GM23338 (cell line): Measurements from ENCODE around the gene PARD6B. TPM values are rescaled to one million over a fixed set of nuclear protein-coding genes. Genes with fewer than 3 reads are reported as not detected.

Experiments
- ATAC-seq: fragments of 200-7000 bp; cut with Tn5 transposase; 3 replicates; pipeline ENCODE4 v1.9.1; 2020
- DNase-seq: peaks from one replicate; pipeline ENCODE4 v3.0.0-alpha.2; 2015; ENCODE audit warnings: low spot score
- H2AFZ ChIP-seq: fragments of 200-600 bp; sonication (generic); 2 replicates; pipeline ENCODE4 v1.8.0; 2016; ENCODE audit warnings: antibody characterized with exemption, mild to moderate bottlenecking, moderate library complexity
- H3F3A ChIP-seq: fragments of 200-600 bp; sonication (generic); replicated peaks from 2 replicates; pipeline ENCODE4 v1.8.0; 2017; ENCODE audit warnings: antibody characterized with exemption, mixed run types, low read depth
- H3K27ac ChIP-seq: fragments of 200-600 bp; sonication (generic); 2 replicates; pipeline ENCODE4 v1.6.1; 2016; ENCODE audit warnings: low read depth
- H3K27me3 ChIP-seq: fragments of 200-600 bp; sonication (generic); 2 replicates; pipeline ENCODE4 v1.8.0; 2016; ENCODE audit warnings: mild to moderate bottlenecking, mixed run types, moderate library complexity; ENCODE audit not compliant: insufficient read depth
- H3K36me3 ChIP-seq: fragments of 200-600 bp; sonication (generic); 2 replicates; pipeline ENCODE4 v1.8.0; 2016; ENCODE audit warnings: mild to moderate bottlenecking; ENCODE audit not compliant: insufficient read depth
- H3K4me1 ChIP-seq: fragments of 200-600 bp; sonication (generic); 2 replicates; pipeline ENCODE4 v1.8.0; 2016; ENCODE audit warnings: mild to moderate bottlenecking, moderate library complexity; ENCODE audit not compliant: insufficient read depth
- H3K4me2 ChIP-seq: fragments of 200-600 bp; sonication (generic); 2 replicates; pipeline ENCODE4 v1.7.1; 2017; ENCODE audit warnings: mixed run types
- H3K4me3 ChIP-seq: fragments of 200-600 bp; sonication (generic); 2 replicates; pipeline ENCODE4 v1.6.1; 2016; ENCODE audit warnings: mixed run types
- H3K79me2 ChIP-seq: fragments of 200-600 bp; sonication (generic); replicated peaks from 2 replicates; pipeline ENCODE4 v1.8.0; 2017; ENCODE audit warnings: mild to moderate bottlenecking; ENCODE audit not compliant: insufficient read depth
- H3K9me2 ChIP-seq: fragments of 200-600 bp; sonication (generic); 2 replicates; pipeline ENCODE4 v1.8.0; 2017; ENCODE audit not compliant: insufficient read depth
- H4K20me1 ChIP-seq: fragments of 200-600 bp; sonication (generic); replicated peaks from 2 replicates; pipeline ENCODE4 v1.8.0; 2017; ENCODE audit warnings: mild to moderate bottlenecking; ENCODE audit not compliant: insufficient read depth
- H3K27ac Mint-ChIP-seq: 2 replicates; pipeline ENCODE4 v1.8.0; 2020; ENCODE audit warnings: inconsistent platforms, mild to moderate bottlenecking, moderate library complexity, mixed read lengths
- H3K27me3 Mint-ChIP-seq: 3 replicates; pipeline ENCODE4 v1.8.0; 2022; ENCODE audit warnings: low read depth, mild to moderate bottlenecking, moderate library complexity, mixed read lengths, inconsistent platforms; ENCODE audit not compliant: insufficient read depth, poor library complexity
- H3K36me3 Mint-ChIP-seq: 3 replicates; pipeline ENCODE4 v1.8.0; 2021; ENCODE audit warnings: low read depth, mild to moderate bottlenecking, inconsistent platforms, moderate library complexity, mixed read lengths
- H3K4me1 Mint-ChIP-seq: 3 replicates; pipeline ENCODE4 v1.8.0; 2020; ENCODE audit warnings: mild to moderate bottlenecking, inconsistent platforms, mixed read lengths
- H3K4me3 Mint-ChIP-seq: 3 replicates; pipeline ENCODE4 v1.8.0; 2021; ENCODE audit warnings: moderate library complexity, mild to moderate bottlenecking, inconsistent platforms, mixed read lengths
- H3K9me3 Mint-ChIP-seq: 3 replicates; pipeline ENCODE4 v1.8.0; 2020; ENCODE audit warnings: moderate library complexity, mild to moderate bottlenecking, inconsistent platforms, mixed read lengths
- CREB1 ChIP-seq: fragments of 250-450 bp; sonication (Bioruptor Pico); IDR thresholded peaks from 2 replicates; pipeline ENCODE4 v1.5.0; 2020; ENCODE audit warnings: low read depth, mild to moderate bottlenecking, moderate library complexity
- EZH2 ChIP-seq: fragments of 200-600 bp; sonication (generic); IDR thresholded peaks from one replicate; pipeline ENCODE4 v1.8.0; 2017; ENCODE audit warnings: antibody characterized with exemption, mild to moderate bottlenecking, low read depth; ENCODE audit not compliant: unreplicated experiment
- EZH2phosphoT487 ChIP-seq: fragments of 200-600 bp; sonication (generic); IDR thresholded peaks from one replicate; pipeline ENCODE4 v1.8.1; 2018; ENCODE audit warnings: antibody characterized with exemption; ENCODE audit not compliant: unreplicated experiment
- JUNB ChIP-seq: IDR thresholded peaks from one replicate; pipeline ENCODE4 v1.6.1; 2016; ENCODE audit warnings: antibody characterized with exemption; ENCODE audit not compliant: unreplicated experiment
- NANOG ChIP-seq: IDR thresholded peaks from 2 replicates; pipeline ENCODE4 v1.6.1; 2016; ENCODE audit warnings: antibody characterized with exemption, borderline replicate concordance
- POLR2AphosphoS5 ChIP-seq: IDR thresholded peaks from 2 replicates; pipeline ENCODE4 v1.6.1; 2016; ENCODE audit warnings: antibody characterized with exemption, low read depth
- STAT1 ChIP-seq: IDR thresholded peaks from one replicate; pipeline ENCODE4 v1.6.1; 2016; ENCODE audit warnings: antibody characterized with exemption; ENCODE audit not compliant: unreplicated experiment
- ZNF331 ChIP-seq: fragments of 250-450 bp; sonication (Bioruptor Pico); IDR thresholded peaks from 2 replicates; pipeline ENCODE4 v1.5.0; 2020; ENCODE audit warnings: low read depth, mild to moderate bottlenecking, moderate library complexity
- polyA plus RNA-seq: library from polyadenylated mRNA; unstranded; fragments of >200 nt; fragmentation: Nextera tagmentation; extraction: Ambion mirVana; gene quantifications from 2 replicates; pipeline ENCODE4 v1.2.1, GENCODE V29; 2016
- total RNA-seq: library from RNA; depleted of rRNA; stranded (reverse); fragments of >200 nt; shearing (Covaris generic); gene quantifications from 2 replicates; pipeline ENCODE4 v1.2.3, GENCODE V29; 2014
- TF ChIP-seq, protein P1 (sequence below): IDR thresholded peaks from one replicate; pipeline ENCODE4 v1.6.1; 2018; ENCODE audit warnings: antibody characterized with exemption; ENCODE audit not compliant: unreplicated experiment
- TF ChIP-seq, protein P2 (sequence below): IDR thresholded peaks from 2 replicates; pipeline ENCODE4 v1.6.1; 2016; ENCODE audit warnings: antibody characterized with exemption

The PARD6B gene
- total and polyA plus RNA-seq, 2 experiments from 2014 or later: 23.5 to 29.2 TPM

DNA sequence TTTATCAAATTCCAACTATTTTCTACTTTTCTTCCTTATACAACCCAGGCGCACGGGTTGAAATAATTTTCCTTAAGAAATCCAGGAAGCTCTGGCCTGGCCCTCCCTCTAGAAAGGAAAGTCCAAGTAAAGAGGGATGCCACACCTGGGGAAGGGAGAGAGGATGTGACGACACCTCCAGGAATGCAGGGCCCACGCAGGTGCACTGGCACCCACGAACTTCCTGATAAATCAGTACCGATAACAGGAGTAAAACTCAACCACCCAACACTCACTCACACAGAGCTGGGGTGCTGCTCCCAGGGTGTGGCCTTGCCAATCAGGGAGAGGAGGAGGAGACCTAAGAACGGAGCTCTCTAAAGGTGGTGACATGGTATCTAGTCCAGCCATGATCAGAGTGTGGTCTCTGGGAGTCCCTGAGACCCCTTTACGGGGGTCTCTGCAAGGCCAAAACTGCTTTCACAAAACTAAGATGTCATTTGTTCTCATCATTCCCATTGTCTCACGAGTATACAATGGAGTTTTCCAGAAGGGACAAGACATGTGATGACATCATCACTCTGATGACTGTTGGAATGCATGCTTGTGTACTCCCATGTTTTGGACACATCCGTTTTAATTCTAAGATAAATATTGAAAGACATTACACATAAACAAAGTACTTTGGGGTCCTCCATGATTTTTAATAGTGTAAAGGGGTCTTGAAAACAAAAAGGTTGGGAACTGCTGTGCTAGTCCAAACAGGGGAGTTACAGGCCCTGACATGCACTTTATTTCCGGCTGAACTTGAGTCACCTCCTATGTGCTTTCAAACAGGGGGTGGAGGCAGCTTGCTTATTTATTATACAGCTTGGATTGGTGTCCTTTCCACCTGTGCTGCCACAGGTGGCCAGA lies 2.2 kb upstream of the PARD6B start:
- Mint-ChIP-seq H3K4me1 (peaks cover 26% of the 10 kb centered on the region), H3K27ac (no peak overlapping the region), H3K36me3 (peaks cover 4% of the 10 kb centered on the region; the same call in 1 of the 3 replicates), H3K4me3 (peak overlapping the region; percentile 85; the same call in 2 of the 3 replicates), H3K9me3 (no peaks in the 10 kb centered on the region), H3K27me3 (peaks cover 9% of the 10 kb centered on the region)
- peak overlapping the region; percentile 61; the same call in 1 of the 2 replicates for H3K4me3 ChIP-seq
- H3F3A ChIP-seq: peaks cover 11% of the 10 kb centered on the region; the same call in 1 of the 2 replicates
- TF ChIP-seq CREB1 (CRISPR knock-in tag): peak; percentile 37; the same call in 1 of the 2 replicates
- TF ChIP-seq, protein P1, sequence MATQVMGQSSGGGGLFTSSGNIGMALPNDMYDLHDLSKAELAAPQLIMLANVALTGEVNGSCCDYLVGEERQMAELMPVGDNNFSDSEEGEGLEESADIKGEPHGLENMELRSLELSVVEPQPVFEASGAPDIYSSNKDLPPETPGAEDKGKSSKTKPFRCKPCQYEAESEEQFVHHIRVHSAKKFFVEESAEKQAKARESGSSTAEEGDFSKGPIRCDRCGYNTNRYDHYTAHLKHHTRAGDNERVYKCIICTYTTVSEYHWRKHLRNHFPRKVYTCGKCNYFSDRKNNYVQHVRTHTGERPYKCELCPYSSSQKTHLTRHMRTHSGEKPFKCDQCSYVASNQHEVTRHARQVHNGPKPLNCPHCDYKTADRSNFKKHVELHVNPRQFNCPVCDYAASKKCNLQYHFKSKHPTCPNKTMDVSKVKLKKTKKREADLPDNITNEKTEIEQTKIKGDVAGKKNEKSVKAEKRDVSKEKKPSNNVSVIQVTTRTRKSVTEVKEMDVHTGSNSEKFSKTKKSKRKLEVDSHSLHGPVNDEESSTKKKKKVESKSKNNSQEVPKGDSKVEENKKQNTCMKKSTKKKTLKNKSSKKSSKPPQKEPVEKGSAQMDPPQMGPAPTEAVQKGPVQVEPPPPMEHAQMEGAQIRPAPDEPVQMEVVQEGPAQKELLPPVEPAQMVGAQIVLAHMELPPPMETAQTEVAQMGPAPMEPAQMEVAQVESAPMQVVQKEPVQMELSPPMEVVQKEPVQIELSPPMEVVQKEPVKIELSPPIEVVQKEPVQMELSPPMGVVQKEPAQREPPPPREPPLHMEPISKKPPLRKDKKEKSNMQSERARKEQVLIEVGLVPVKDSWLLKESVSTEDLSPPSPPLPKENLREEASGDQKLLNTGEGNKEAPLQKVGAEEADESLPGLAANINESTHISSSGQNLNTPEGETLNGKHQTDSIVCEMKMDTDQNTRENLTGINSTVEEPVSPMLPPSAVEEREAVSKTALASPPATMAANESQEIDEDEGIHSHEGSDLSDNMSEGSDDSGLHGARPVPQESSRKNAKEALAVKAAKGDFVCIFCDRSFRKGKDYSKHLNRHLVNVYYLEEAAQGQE: no peak
- H3K27me3 ChIP-seq: no peaks in the 10 kb centered on the region
- no peaks in the 10 kb centered on the region for H3K9me2 ChIP-seq
- no peak for DNase-seq
- H4K20me1 ChIP-seq: peaks cover 10% of the 10 kb centered on the region
- H3K4me1 ChIP-seq: peaks cover 42% of the 10 kb centered on the region
- no peak for ATAC-seq
- peak overlapping the region; percentile 98; the same call in 1 of the 2 replicates for H3K4me2 ChIP-seq
- peak overlapping the region; percentile 54; the same call in 1 of the 2 replicates for H2AFZ ChIP-seq
- no peaks in the 10 kb centered on the region for H3K36me3 ChIP-seq
- peaks cover 27% of the 10 kb centered on the region for H3K79me2 ChIP-seq
- 0 out of 2 replicates have a peak overlapping the region, but pooled peaks have one; percentile 99 for H3K27ac ChIP-seq

DNA sequence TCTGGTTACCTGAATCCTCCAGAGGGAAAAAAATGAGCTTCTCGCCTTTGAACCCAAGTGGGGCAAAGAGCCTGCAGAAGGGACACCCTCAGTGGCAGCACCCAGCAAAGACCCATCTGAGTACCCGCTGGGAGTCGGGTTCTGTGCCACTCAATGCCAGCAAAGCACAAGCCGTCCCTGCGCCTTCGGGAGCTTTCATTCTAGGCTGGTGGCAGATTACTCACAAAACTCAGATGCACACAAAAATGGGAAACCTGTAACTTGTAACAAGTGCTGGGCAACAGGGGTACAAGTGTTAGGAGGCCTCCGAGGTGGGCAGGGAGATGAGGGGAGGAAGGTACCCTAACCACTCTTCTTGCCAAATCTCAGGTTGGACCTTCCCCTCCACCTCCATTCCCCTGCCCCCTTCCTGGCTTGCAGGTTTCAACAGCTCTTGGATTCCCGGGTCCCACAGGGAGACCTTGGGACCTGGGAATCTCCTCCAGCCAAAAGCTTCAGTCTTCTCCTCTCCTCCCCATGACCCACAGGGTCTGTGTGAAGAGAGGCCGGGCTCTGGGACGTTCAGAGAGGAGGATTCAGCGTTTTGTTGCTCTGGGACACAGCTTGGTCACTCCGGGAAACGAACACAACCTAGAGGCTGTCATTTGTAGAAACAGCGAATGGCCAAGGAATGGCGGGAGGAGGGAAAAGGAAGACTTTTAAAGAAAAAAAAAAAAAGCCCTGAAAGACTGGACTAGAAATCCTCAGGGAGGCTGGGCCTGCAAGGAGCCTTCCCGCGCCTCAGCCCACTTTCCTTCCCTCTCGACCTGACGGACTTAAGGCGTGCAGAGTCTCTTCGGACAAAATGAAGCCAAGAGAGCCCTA lies 1.2 kb upstream of the PARD6B start:
- peaks cover 10% of the 10 kb centered on the region for H3K36me3 Mint-ChIP-seq
- Histone ChIP-seq H3K4me1 (peaks cover 37% of the 10 kb centered on the region), H3K27ac (peak overlapping the region; percentile 99), H4K20me1 (peaks cover 10% of the 10 kb centered on the region), H3K4me2 (peak overlapping the region; percentile 98), H3K36me3 (no peaks in the 10 kb centered on the region), H3K79me2 (peaks cover 36% of the 10 kb centered on the region), H2AFZ (peak overlapping the region; percentile 96), H3F3A (peaks cover 11% of the 10 kb centered on the region; the same call in 1 of the 2 replicates), H3K4me3 (peak overlapping the region; percentile 61), H3K9me2 (no peaks in the 10 kb centered on the region), H3K27me3 (no peaks in the 10 kb centered on the region)
- H3K27me3 Mint-ChIP-seq: peaks cover 12% of the 10 kb centered on the region
- ATAC-seq: peak; percentile 7
- H3K4me3 Mint-ChIP-seq: peak overlapping the region; percentile 85
- DNase-seq: peak; percentile 61
- H3K27ac Mint-ChIP-seq: peak overlapping the region; percentile 93
- peaks cover 26% of the 10 kb centered on the region for H3K4me1 Mint-ChIP-seq
- H3K9me3 Mint-ChIP-seq: no peaks in the 10 kb centered on the region
- TF ChIP-seq, protein P2, sequence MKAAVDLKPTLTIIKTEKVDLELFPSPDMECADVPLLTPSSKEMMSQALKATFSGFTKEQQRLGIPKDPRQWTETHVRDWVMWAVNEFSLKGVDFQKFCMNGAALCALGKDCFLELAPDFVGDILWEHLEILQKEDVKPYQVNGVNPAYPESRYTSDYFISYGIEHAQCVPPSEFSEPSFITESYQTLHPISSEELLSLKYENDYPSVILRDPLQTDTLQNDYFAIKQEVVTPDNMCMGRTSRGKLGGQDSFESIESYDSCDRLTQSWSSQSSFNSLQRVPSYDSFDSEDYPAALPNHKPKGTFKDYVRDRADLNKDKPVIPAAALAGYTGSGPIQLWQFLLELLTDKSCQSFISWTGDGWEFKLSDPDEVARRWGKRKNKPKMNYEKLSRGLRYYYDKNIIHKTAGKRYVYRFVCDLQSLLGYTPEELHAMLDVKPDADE: no peak
- TF ChIP-seq ZNF331 (CRISPR knock-in tag) (no peak), STAT1 (no peak), EZH2phosphoT487 (no peak), CREB1 (CRISPR knock-in tag) (no peak), POLR2AphosphoS5 (no peak), JUNB (no peak), EZH2 (no peak), NANOG (no peak)
- TF ChIP-seq, protein P1: no peak
